ENCODE measurements around the gene TMEM247.
"Not testable (repeated sequence)": the region's sequence is repeated elsewhere in the genome, so short reads cannot be mapped to it uniquely, and the experiment has no call there.

The TMEM247 gene

GRCh38 chr2:46459694-46460093 lies 19.7 kb upstream of the TMEM247 start:
- no peak for DNase-seq

GRCh38 chr2:46460241-46460921 lies 19.0 kb upstream of the TMEM247 start:
- peak; percentile 76 for DNase-seq

GRCh38 chr2:46461011-46461674 lies 18.2 kb upstream of the TMEM247 start:
- DNase-seq = peak; percentile 86

GRCh38 chr2:46461709-46462171 lies 17.6 kb upstream of the TMEM247 start:
- DNase-seq = no peak

GRCh38 chr2:46462936-46463335 lies 16.4 kb upstream of the TMEM247 start:
- no peak for DNase-seq

- DNase-seq = no peak
Measured at GRCh38 chr2:46469116-46469515, 10.2 kb upstream of the TMEM247 start.

- no peak for DNase-seq
Measured at GRCh38 chr2:46469700-46470099, 9.7 kb upstream of the TMEM247 start.

- DNase-seq = no peak
Measured at GRCh38 chr2:46470114-46470628, 9.2 kb upstream of the TMEM247 start.

GRCh38 chr2:46471019-46471583 lies 8.3 kb upstream of the TMEM247 start:
- DNase-seq = no peak

- DNase-seq = no peak
Measured at GRCh38 chr2:46471697-46472096, 7.7 kb upstream of the TMEM247 start.

- DNase-seq = not testable (repeated sequence)
Measured at GRCh38 chr2:46472165-46472564, 7.2 kb upstream of the TMEM247 start.

- not testable (repeated sequence) for DNase-seq
Measured at GRCh38 chr2:46477462-46477861, 1.9 kb upstream of the TMEM247 start.

- no peak for DNase-seq
Measured at GRCh38 chr2:46477925-46478324, 1.4 kb upstream of the TMEM247 start.

- no peak for DNase-seq
Measured at GRCh38 chr2:46480562-46480961, 1.2 kb downstream of the TMEM247 start.

GRCh38 chr2:46481198-46482193 lies 2.1 kb downstream of the TMEM247 start:
- no peak for DNase-seq

- no peak for DNase-seq
Measured at GRCh38 chr2:46482490-46482889, 3.1 kb downstream of the TMEM247 start.

- DNase-seq = no peak
Measured at GRCh38 chr2:46485002-46485401, 5.6 kb downstream of the TMEM247 start.

- DNase-seq = no peak
Measured at GRCh38 chr2:46486436-46486835, 7.1 kb downstream of the TMEM247 start.

- DNase-seq = no peak
Measured at GRCh38 chr2:46487667-46488335, 8.4 kb downstream of the TMEM247 start.

- no peak for DNase-seq
Measured at GRCh38 chr2:46488389-46488788, 9.0 kb downstream of the TMEM247 start.

GRCh38 chr2:46489423-46490174 lies 10.2 kb downstream of the TMEM247 start:
- peak; percentile 55 for DNase-seq
